WTC11 (cell line): ENCODE measurements around the gene COMMD7. TPM values are rescaled to one million over a fixed set of nuclear protein-coding genes. Genes with fewer than 3 reads are reported as not detected.

ENCODE experiments used
- ATAC-seq: fragments of 200-7000 bp; cut with Tn5 transposase; 2 replicates; pipeline ENCODE4 v1.10.0; 2021; ENCODE audit warnings: mild to moderate bottlenecking, moderate library complexity
- CTCF ChIA-PET: fragments of 300-600 bp; sonication (Branson Sonifier 250); formaldehyde crosslinking; loops from one replicate; lab custom pipeline; 2021; ENCODE audit warnings: antibody characterized with exemption; lab: Charles Lee
- POLR2A ChIA-PET: fragments of 350-600 bp; sonication (Branson Sonifier 250); formaldehyde crosslinking; loops from one replicate; lab custom pipeline; 2021; ENCODE audit warnings: antibody characterized with exemption; lab: Charles Lee
- DNase-seq: peaks from one replicate; pipeline ENCODE4 v3.0.0; 2021; ENCODE audit warnings: low spot score
- H3K27ac Mint-ChIP-seq: 2 replicates; pipeline ENCODE4 v1.8.0; 2021; ENCODE audit warnings: mixed read lengths
- H3K27me3 Mint-ChIP-seq: 2 replicates; pipeline ENCODE4 v1.8.0; 2021; ENCODE audit warnings: low read depth, mild to moderate bottlenecking, moderate library complexity, mixed read lengths
- H3K36me3 Mint-ChIP-seq: 2 replicates; pipeline ENCODE4 v1.8.0; 2021; ENCODE audit warnings: mixed read lengths
- H3K4me1 Mint-ChIP-seq: 2 replicates; pipeline ENCODE4 v1.8.0; 2022; ENCODE audit warnings: mixed read lengths
- H3K4me3 Mint-ChIP-seq: 2 replicates; pipeline ENCODE4 v1.8.0; 2021; ENCODE audit warnings: mild to moderate bottlenecking, moderate library complexity, mixed read lengths
- H3K9me3 Mint-ChIP-seq: 2 replicates; pipeline ENCODE4 v1.8.0; 2021; ENCODE audit warnings: mixed read lengths
- ESRRA ChIP-seq: sonication (generic); formaldehyde crosslinking; IDR thresholded peaks from 2 replicates; pipeline ENCODE4 v1.8.1; 2022; ENCODE audit warnings: mild to moderate bottlenecking, missing genetic modification reagents, borderline replicate concordance
- HMGA2 ChIP-seq: fragments of 250-450 bp; sonication (Bioruptor Pico); IDR thresholded peaks from 2 replicates; pipeline ENCODE4 v1.4.0; 2021; ENCODE audit warnings: mild to moderate bottlenecking, moderate library complexity
- IRF2 ChIP-seq: sonication (generic); formaldehyde crosslinking; IDR thresholded peaks from 2 replicates; pipeline ENCODE4 v1.8.0; 2022; ENCODE audit warnings: low read depth, missing genetic modification reagents, borderline replicate concordance
- JUN ChIP-seq: sonication (generic); formaldehyde crosslinking; IDR thresholded peaks from 2 replicates; pipeline ENCODE4 v1.8.0; 2023; ENCODE audit warnings: mild to moderate bottlenecking, missing genetic modification reagents
- KAT7 ChIP-seq: sonication (generic); formaldehyde crosslinking; IDR thresholded peaks from 2 replicates; pipeline ENCODE4 v1.8.1; 2023; ENCODE audit warnings: missing genetic modification reagents, mild to moderate bottlenecking, borderline replicate concordance
- MYBL2 ChIP-seq: sonication (generic); formaldehyde crosslinking; IDR thresholded peaks from 2 replicates; pipeline ENCODE4 v1.8.1; 2023; ENCODE audit warnings: mild to moderate bottlenecking, moderate library complexity, missing genetic modification reagents
- RELA ChIP-seq: sonication (generic); formaldehyde crosslinking; IDR thresholded peaks from 2 replicates; pipeline ENCODE4 v1.8.1; 2022; ENCODE audit warnings: missing genetic modification reagents, mild to moderate bottlenecking, borderline replicate concordance
- TCF7 ChIP-seq: sonication (generic); formaldehyde crosslinking; IDR thresholded peaks from 2 replicates; pipeline ENCODE4 v1.8.0; 2022; ENCODE audit warnings: mild to moderate bottlenecking, low read depth, missing genetic modification reagents, moderate library complexity
- ZNF121 ChIP-seq: sonication (generic); formaldehyde crosslinking; IDR thresholded peaks from 2 replicates; pipeline ENCODE4 v1.8.0; 2023; ENCODE audit warnings: missing genetic modification reagents
- ZNF671 ChIP-seq: fragments of 250-450 bp; sonication (Bioruptor Pico); IDR thresholded peaks from 2 replicates; pipeline ENCODE4 v1.8.0; 2021; ENCODE audit warnings: mild to moderate bottlenecking
- total RNA-seq: library from RNA; stranded (reverse); gene quantifications from 3 replicates; pipeline ENCODE4 v1.2.3, GENCODE V29; 2021
- TF ChIP-seq, protein P1 (sequence below): sonication (generic); formaldehyde crosslinking; IDR thresholded peaks from 2 replicates; pipeline ENCODE4 v1.8.0; 2022; ENCODE audit warnings: mild to moderate bottlenecking, missing genetic modification reagents
- TF ChIP-seq, protein P2 (sequence below): sonication (generic); formaldehyde crosslinking; conservative IDR thresholded peaks from 2 replicates; pipeline ENCODE4 v1.8.1; 2022; ENCODE audit warnings: mild to moderate bottlenecking, missing genetic modification reagents
- TF ChIP-seq, protein P3 (sequence below): sonication (generic); formaldehyde crosslinking; IDR thresholded peaks from 2 replicates; pipeline ENCODE4 v1.8.0; 2022; ENCODE audit warnings: missing genetic modification reagents
- TF ChIP-seq, protein P4 (sequence below): sonication (generic); formaldehyde crosslinking; IDR thresholded peaks from 2 replicates; pipeline ENCODE4 v1.8.1; 2022; ENCODE audit warnings: missing genetic modification reagents, borderline replicate concordance
- TF ChIP-seq, protein P5 (sequence below): sonication (generic); formaldehyde crosslinking; IDR thresholded peaks from 2 replicates; pipeline ENCODE4 v1.8.0; 2022; ENCODE audit warnings: mild to moderate bottlenecking, missing genetic modification reagents
- TF ChIP-seq, protein P6 (sequence below): fragments of 250-450 bp; sonication (Bioruptor Pico); IDR thresholded peaks from 2 replicates; pipeline ENCODE4 v1.9.0; 2021; ENCODE audit warnings: mild to moderate bottlenecking

The COMMD7 gene
- total RNA-seq, 1 experiment from 2014 or later = 42.3 TPM

DNA sequence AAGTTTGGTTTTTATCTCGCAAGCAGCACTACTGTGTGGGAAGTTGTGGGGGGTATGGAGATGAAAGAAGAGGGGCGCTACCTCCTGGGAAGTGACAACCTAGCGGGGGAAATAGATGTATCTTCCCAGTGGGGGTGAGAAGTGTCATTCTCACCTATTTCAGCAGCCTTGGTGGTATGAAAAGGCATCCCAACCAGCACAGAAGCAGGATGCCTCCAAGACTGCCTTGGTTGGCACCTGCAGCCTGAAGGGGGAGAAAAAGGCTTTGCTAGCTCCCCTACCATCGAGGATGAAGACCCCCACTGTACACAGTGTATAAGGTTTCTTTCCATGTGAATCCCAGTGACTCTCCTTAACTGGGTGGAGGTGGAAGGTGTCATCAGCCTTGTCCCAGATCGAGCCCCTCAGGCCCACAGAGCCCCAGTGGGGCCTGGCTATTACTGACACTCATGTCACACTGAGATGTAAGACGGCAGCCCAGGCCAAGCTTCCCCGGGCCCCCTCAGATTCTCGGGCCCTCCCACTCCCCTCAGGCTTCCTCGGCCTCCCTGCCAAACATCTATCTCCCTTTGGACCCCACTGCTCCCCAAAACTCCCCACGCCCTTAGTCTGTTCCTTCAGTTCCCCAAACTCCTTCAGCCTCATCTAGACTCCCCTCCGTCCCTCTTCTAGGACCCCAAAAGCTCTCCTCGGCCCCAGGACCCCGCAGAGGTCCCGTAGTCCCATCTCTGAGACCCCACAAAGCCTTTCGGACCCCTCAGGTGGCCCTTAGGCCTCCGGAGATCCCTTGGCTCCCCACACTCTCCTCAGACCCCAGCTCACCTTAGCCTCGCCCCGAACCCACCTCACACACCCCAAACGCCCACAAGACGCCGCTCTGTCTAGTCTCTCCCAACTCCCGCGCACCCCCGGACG, 688 bp downstream of the COMMD7 start:
- H3K27me3 Mint-ChIP-seq = no peaks in the 10 kb centered on the region
- H3K27ac Mint-ChIP-seq = peak overlapping the region; percentile 76; the same call in 1 of the 2 replicates
- H3K9me3 Mint-ChIP-seq = no peaks in the 10 kb centered on the region
- ChIA-PET POLR2A (interaction anchor here (1.2 to 3.6 kb wide), 5 partner anchors 18 to 61 kb away, joined by 4 to 23 read pairs (median 7); partner anchors contain the start of gene DNMT3B), CTCF (interaction anchor here (0.6 to 5.9 kb wide), 11 partner anchors 14 to 69 kb away, joined by 3 to 63 read pairs (median 6); partner anchors contain the start of gene C20orf203)
- TF ChIP-seq HMGA2 (CRISPR knock-in tag) (no peak), RELA (CRISPR knock-in tag) (no peak), MYBL2 (CRISPR knock-in tag) (no peak)
- TF ChIP-seq, protein P1, sequence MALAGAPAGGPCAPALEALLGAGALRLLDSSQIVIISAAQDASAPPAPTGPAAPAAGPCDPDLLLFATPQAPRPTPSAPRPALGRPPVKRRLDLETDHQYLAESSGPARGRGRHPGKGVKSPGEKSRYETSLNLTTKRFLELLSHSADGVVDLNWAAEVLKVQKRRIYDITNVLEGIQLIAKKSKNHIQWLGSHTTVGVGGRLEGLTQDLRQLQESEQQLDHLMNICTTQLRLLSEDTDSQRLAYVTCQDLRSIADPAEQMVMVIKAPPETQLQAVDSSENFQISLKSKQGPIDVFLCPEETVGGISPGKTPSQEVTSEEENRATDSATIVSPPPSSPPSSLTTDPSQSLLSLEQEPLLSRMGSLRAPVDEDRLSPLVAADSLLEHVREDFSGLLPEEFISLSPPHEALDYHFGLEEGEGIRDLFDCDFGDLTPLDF (CRISPR knock-in tag) = no peak
- peaks cover 34% of the 10 kb centered on the region for H3K4me1 Mint-ChIP-seq
- DNase-seq (no peak), ATAC-seq (peak; percentile 5; the same call in 1 of the 2 replicates)
- H3K4me3 Mint-ChIP-seq = peak overlapping the region; percentile 98
- peaks cover 6% of the 10 kb centered on the region for H3K36me3 Mint-ChIP-seq

DNA sequence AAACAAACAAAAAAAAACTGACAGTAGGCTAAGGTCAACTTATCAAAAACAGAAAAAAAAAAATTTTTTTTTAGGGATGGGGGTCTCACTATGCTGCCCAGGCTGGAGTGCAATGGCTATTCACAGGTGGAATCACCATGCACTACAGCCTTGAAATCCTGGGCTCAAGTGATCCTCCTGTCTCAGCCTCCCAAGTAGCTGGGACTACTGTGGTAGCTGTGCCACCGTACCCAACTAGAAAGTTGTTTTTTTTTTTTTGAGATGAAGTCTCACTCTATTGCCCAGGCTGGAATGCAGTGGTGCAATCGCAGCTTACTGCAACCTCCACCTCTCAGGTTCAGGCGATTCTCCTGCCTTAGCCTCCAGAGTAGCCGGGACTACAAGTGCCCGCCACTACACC, 2.1 kb downstream of the COMMD7 start:
- ChIA-PET CTCF (interaction anchor here (5.9 kb wide), 1 partner anchor 38 kb away, joined by 63 read pairs; no protein-coding TSS in a partner anchor), POLR2A (interaction anchor here (1.0 kb wide), 1 partner anchor 38 kb away, joined by 3 read pairs; no protein-coding TSS in a partner anchor)
- Mint-ChIP-seq H3K4me1 (peaks cover 31% of the 10 kb centered on the region), H3K4me3 (no peak overlapping the region), H3K9me3 (no peaks in the 10 kb centered on the region), H3K36me3 (peaks cover 6% of the 10 kb centered on the region), H3K27me3 (no peaks in the 10 kb centered on the region), H3K27ac (no peak overlapping the region)
- TF ChIP-seq ZNF121 (CRISPR knock-in tag) = peak; percentile 95
- TF ChIP-seq, protein P2, sequence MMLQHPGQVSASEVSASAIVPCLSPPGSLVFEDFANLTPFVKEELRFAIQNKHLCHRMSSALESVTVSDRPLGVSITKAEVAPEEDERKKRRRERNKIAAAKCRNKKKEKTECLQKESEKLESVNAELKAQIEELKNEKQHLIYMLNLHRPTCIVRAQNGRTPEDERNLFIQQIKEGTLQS = no peak
- no peak for TF ChIP-seq JUN (CRISPR knock-in tag)
- ATAC-seq (no peak), DNase-seq (no peak)

DNA sequence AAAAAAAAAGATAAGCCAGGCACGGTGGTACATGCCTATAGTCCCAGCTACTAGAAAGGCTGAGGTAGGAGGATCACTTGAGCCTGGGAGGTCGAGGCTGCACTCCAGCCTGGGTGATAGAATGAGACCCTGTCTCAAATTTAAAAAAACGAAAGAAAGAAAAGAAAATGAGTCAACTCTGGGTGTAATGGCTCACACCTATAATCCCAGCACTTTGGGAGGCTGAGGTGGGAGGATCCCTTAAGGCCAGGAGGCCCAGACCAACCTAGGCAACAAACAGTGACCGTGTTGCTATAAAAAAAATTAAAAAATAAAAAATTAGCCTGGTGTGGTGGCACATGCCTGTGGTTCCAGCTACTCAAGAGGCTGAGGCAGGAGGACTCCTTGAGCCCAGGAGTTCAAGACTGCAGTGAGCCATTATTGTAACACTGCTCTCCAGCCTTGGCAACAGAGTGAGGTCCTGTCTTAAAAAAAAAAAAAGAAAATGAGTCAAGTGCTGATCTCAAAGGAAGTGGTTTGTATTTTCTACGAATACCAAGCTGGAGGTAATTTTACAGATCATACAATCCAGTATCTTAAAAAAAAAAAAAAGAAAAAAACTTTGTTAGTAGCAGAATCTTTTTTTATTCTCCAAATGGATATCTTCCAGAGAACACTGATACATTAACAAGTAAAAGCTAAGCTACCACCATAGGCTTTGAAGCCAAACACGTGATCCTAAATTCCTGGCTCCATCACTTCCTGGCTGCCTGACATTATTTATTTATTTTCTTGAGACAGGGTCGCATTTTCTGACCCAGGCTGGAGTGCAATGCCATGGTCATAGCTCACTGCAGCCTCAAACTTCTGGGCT, 5.7 kb downstream of the COMMD7 start:
- peaks cover 6% of the 10 kb centered on the region for H3K36me3 Mint-ChIP-seq
- no peaks in the 10 kb centered on the region for H3K9me3 Mint-ChIP-seq
- ChIA-PET POLR2A (interaction anchor here (0.7 kb wide), 1 partner anchor 733 kb away, joined by 4 read pairs; no protein-coding TSS in a partner anchor), CTCF (interaction anchor here (0.6 to 2.6 kb wide), 3 partner anchors 41 to 72 kb away, joined by 3 to 15 read pairs (median 3); no protein-coding TSS in a partner anchor)
- ATAC-seq (no peak), DNase-seq (no peak)
- no peak overlapping the region for H3K4me3 Mint-ChIP-seq
- no peaks in the 10 kb centered on the region for H3K27me3 Mint-ChIP-seq
- peaks cover 16% of the 10 kb centered on the region for H3K4me1 Mint-ChIP-seq
- no peak overlapping the region for H3K27ac Mint-ChIP-seq
- TF ChIP-seq IRF2 (no peak), ZNF671 (no peak), TCF7 (CRISPR knock-in tag) (no peak), KAT7 (CRISPR knock-in tag) (no peak), ESRRA (CRISPR knock-in tag) (no peak)
- TF ChIP-seq, protein P3, sequence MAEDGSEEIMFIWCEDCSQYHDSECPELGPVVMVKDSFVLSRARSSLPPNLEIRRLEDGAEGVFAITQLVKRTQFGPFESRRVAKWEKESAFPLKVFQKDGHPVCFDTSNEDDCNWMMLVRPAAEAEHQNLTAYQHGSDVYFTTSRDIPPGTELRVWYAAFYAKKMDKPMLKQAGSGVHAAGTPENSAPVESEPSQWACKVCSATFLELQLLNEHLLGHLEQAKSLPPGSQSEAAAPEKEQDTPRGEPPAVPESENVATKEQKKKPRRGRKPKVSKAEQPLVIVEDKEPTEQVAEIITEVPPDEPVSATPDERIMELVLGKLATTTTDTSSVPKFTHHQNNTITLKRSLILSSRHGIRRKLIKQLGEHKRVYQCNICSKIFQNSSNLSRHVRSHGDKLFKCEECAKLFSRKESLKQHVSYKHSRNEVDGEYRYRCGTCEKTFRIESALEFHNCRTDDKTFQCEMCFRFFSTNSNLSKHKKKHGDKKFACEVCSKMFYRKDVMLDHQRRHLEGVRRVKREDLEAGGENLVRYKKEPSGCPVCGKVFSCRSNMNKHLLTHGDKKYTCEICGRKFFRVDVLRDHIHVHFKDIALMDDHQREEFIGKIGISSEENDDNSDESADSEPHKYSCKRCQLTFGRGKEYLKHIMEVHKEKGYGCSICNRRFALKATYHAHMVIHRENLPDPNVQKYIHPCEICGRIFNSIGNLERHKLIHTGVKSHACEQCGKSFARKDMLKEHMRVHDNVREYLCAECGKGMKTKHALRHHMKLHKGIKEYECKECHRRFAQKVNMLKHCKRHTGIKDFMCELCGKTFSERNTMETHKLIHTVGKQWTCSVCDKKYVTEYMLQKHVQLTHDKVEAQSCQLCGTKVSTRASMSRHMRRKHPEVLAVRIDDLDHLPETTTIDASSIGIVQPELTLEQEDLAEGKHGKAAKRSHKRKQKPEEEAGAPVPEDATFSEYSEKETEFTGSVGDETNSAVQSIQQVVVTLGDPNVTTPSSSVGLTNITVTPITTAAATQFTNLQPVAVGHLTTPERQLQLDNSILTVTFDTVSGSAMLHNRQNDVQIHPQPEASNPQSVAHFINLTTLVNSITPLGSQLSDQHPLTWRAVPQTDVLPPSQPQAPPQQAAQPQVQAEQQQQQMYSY (CRISPR knock-in tag) = no peak
- TF ChIP-seq, protein P4, sequence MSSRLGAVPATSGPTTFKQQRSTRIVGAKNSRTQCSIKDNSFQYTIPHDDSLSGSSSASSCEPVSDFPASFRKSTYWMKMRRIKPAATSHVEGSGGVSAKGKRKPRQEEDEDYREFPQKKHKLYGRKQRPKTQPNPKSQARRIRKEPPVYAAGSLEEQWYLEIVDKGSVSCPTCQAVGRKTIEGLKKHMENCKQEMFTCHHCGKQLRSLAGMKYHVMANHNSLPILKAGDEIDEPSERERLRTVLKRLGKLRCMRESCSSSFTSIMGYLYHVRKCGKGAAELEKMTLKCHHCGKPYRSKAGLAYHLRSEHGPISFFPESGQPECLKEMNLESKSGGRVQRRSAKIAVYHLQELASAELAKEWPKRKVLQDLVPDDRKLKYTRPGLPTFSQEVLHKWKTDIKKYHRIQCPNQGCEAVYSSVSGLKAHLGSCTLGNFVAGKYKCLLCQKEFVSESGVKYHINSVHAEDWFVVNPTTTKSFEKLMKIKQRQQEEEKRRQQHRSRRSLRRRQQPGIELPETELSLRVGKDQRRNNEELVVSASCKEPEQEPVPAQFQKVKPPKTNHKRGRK = no peak
- TF ChIP-seq, protein P5, sequence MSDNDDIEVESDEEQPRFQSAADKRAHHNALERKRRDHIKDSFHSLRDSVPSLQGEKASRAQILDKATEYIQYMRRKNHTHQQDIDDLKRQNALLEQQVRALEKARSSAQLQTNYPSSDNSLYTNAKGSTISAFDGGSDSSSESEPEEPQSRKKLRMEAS (CRISPR knock-in tag) = no peak
- TF ChIP-seq, protein P6, sequence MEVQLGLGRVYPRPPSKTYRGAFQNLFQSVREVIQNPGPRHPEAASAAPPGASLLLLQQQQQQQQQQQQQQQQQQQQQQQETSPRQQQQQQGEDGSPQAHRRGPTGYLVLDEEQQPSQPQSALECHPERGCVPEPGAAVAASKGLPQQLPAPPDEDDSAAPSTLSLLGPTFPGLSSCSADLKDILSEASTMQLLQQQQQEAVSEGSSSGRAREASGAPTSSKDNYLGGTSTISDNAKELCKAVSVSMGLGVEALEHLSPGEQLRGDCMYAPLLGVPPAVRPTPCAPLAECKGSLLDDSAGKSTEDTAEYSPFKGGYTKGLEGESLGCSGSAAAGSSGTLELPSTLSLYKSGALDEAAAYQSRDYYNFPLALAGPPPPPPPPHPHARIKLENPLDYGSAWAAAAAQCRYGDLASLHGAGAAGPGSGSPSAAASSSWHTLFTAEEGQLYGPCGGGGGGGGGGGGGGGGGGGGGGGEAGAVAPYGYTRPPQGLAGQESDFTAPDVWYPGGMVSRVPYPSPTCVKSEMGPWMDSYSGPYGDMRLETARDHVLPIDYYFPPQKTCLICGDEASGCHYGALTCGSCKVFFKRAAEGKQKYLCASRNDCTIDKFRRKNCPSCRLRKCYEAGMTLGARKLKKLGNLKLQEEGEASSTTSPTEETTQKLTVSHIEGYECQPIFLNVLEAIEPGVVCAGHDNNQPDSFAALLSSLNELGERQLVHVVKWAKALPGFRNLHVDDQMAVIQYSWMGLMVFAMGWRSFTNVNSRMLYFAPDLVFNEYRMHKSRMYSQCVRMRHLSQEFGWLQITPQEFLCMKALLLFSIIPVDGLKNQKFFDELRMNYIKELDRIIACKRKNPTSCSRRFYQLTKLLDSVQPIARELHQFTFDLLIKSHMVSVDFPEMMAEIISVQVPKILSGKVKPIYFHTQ = no peak
